Natural killer cell (primary cell): ENCODE data around the gene CERS4. TPM values are rescaled to one million over a fixed set of nuclear protein-coding genes. Genes with fewer than 3 reads are reported as not detected.
"Not testable (repeated sequence)": the region's sequence is repeated elsewhere in the genome, so short reads cannot be mapped to it uniquely, and the experiment has no call there.

ENCODE experiments used
- ATAC-seq, 3 donors: fragments of 150-1000 bp in 2 of 3; fragments of 200-7000 bp in 1 of 3; cut with Tn5 transposase; 1 replicate in 1 of 3; 2 replicates in 2 of 3; pipeline ENCODE4 v1.10.0; 2021; ENCODE audit warnings: mild to moderate bottlenecking in 2 of 3, moderate library complexity in 2 of 3
- DNase-seq, 2 donors: peaks; one replicate each; pipeline versions ENCODE4 v3.0.0 to v3.0.0-alpha.2; 2013 to 2021; ENCODE audit warnings: mixed read lengths in 1 of 2
- H3K27ac ChIP-seq: one replicate; pipeline ENCODE4 v1.5.1; 2013; ENCODE audit warnings: mild to moderate bottlenecking, low read length
- H3K27me3 ChIP-seq: one replicate; pipeline ENCODE4 v1.6.1; 2013; ENCODE audit warnings: low read length; ENCODE audit not compliant: control insufficient read depth, insufficient read depth
- H3K36me3 ChIP-seq: one replicate; pipeline ENCODE4 v1.6.1; 2013; ENCODE audit warnings: low read length; ENCODE audit not compliant: control insufficient read depth, insufficient read depth
- H3K4me1 ChIP-seq: one replicate; pipeline ENCODE4 v1.6.1; 2013; ENCODE audit warnings: low read length; ENCODE audit not compliant: control insufficient read depth, insufficient read depth
- H3K4me3 ChIP-seq: one replicate; pipeline ENCODE4 v1.5.1; 2013; ENCODE audit warnings: low read length
- H3K9me3 ChIP-seq: one replicate; pipeline ENCODE4 v1.6.1; 2013; ENCODE audit warnings: low read length; ENCODE audit not compliant: control insufficient read depth, insufficient read depth
- H3K27ac Mint-ChIP-seq, 2 donors: one replicate each; pipeline ENCODE4 v1.8.0; 2022; ENCODE audit warnings: mild to moderate bottlenecking in 2 of 2, mixed read lengths in 2 of 2, moderate library complexity in 1 of 2
- H3K27me3 Mint-ChIP-seq, 2 donors: one replicate each; pipeline ENCODE4 v1.8.0; 2022; ENCODE audit warnings: low read depth in 2 of 2, mixed read lengths in 2 of 2
- H3K36me3 Mint-ChIP-seq: one replicate; pipeline ENCODE4 v1.8.0; 2022; ENCODE audit warnings: mixed read lengths
- H3K4me1 Mint-ChIP-seq, 2 donors: one replicate each; pipeline ENCODE4 v1.8.0; 2022; ENCODE audit warnings: mixed read lengths in 2 of 2
- H3K4me3 Mint-ChIP-seq: one replicate; pipeline ENCODE4 v1.8.0; 2022; ENCODE audit warnings: mild to moderate bottlenecking, moderate library complexity, mixed read lengths
- H3K9me3 Mint-ChIP-seq, 2 donors: one replicate each; pipeline ENCODE4 v1.8.0; 2022; ENCODE audit warnings: mixed read lengths in 2 of 2
- WGBS: methylation state at CpG from one replicate; pipeline ENCODE4 v1.1.7; 2013; ENCODE audit warnings: missing lambda C conversion rate; ENCODE audit not compliant: insufficient coverage; 5-methylcytosine and 5-hydroxymethylcytosine counted together
- intact Hi-C: fragments of 100-400 bp; cut with micrococcal nuclease; formaldehyde crosslinking; loops from one replicate; pipeline ENCODE4 v1.14.2; 2022
- total RNA-seq, 4 donors: library from RNA; stranded (reverse); fragments of 120-200 nt in 1 of 4; gene quantifications; one replicate each; pipeline versions ENCODE4 v1.2.3 to v1.2.4, GENCODE V29; 2013 to 2022
- TF ChIP-seq, protein P1 (sequence below): fragments of 200-600 bp; IDR thresholded peaks from one replicate; pipeline ENCODE4 v1.8.0; 2022; ENCODE audit warnings: antibody characterized with exemption

The CERS4 gene
- total RNA-seq, 3 donors from 2014 or later (not counting 1 experiment from before 2014, with no cell fraction given), result 50.0 to 70.8 (median 69.8) TPM

DNA sequence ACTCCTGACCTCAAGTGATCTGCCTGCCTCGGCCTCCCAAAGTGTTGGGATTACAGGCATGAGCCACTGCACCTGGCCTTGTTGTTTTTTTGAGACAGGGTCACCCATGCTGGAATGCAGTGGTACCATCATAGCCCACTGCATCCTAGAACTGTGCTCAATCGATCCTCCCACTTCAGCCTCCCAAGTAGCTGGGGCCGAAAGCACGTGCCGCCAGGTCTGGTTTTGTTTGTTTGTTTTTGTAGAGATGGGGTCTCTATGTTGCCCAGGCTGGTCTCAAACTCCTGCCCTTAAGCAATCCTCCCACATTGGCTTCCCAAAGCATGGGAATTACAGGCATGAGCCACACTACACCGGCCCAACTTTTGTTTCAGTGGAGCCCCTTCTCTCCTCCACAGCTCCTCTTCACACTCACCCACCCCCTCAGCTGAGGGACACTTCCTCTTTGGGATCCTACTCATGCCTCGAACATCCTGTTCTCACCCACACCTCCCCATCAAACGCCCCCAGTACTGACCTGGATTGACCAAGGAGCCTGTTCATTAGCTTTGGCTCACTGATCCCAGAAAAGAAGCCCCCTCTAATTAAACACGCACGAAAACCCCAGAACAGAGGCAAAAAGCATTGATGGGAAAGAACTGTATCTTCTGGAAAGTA is 12.8 kb upstream of the CERS4 start:
- Histone ChIP-seq H3K9me3 (no peaks in the 10 kb centered on the region), H3K27ac (peak overlapping the region; percentile 17), H3K4me3 (no peak overlapping the region), H3K36me3 (no peaks in the 10 kb centered on the region), H3K4me1 (peaks cover 52% of the 10 kb centered on the region), H3K27me3 (no peaks in the 10 kb centered on the region)
- TF ChIP-seq, protein P1, sequence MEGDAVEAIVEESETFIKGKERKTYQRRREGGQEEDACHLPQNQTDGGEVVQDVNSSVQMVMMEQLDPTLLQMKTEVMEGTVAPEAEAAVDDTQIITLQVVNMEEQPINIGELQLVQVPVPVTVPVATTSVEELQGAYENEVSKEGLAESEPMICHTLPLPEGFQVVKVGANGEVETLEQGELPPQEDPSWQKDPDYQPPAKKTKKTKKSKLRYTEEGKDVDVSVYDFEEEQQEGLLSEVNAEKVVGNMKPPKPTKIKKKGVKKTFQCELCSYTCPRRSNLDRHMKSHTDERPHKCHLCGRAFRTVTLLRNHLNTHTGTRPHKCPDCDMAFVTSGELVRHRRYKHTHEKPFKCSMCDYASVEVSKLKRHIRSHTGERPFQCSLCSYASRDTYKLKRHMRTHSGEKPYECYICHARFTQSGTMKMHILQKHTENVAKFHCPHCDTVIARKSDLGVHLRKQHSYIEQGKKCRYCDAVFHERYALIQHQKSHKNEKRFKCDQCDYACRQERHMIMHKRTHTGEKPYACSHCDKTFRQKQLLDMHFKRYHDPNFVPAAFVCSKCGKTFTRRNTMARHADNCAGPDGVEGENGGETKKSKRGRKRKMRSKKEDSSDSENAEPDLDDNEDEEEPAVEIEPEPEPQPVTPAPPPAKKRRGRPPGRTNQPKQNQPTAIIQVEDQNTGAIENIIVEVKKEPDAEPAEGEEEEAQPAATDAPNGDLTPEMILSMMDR, result no peak
- peak overlapping the region; percentile 98 for H3K27ac Mint-ChIP-seq
- peak overlapping the region; percentile 59 for H3K4me3 Mint-ChIP-seq
- ATAC-seq, result no peak
- H3K4me1 Mint-ChIP-seq, result peaks cover 52 to 58% of the 10 kb centered on the region in 2 donors
- 24% methylated on average over 4 of the region's 10 CpGs for WGBS
- H3K36me3 Mint-ChIP-seq, result no peaks in the 10 kb centered on the region
- H3K27me3 Mint-ChIP-seq, result no peaks in the 10 kb centered on the region
- intact Hi-C loops, result no loop called here
- no peaks in the 10 kb centered on the region for H3K9me3 Mint-ChIP-seq
- no peak for DNase-seq

DNA sequence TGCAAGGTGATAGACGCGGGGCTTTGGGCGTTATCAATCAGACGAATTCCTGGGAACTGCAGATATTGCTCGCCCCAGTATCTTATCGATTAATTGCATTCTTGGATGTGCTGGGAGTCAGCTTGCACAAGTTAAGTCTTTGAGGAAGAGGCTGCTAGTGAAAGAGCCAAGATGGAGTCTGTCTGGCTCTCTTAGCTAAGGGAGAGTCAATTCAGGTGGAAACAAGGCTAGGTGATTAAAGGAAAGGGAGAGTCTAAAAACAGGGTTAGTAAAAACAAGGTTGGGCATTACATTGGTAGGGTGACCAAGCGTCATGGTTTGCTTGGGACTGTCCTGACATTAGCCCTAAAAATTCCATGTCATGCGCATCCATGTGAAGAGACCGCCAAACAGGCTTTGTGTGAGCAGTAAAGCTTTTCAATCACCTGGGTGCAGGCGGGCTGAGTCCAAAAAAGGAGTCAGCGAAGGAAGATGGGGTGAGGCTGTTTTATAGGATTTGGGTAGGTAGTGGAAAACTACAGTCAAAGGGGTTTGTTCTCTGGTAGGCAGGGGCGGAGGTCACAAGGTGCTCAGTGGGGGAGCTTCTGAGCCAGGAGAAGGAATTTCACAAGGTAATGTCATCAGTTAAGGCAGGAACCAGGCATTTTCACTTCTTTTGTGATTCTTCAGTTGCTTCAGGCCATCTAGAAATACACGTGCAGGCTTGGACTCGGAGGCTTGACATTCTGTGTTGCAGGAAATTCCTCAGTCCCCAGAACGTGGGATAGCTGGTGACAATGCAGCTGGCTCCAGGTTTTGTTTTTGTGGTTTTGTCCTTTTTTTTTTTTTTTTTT is 5.7 kb upstream of the CERS4 start:
- H3K36me3 ChIP-seq, H3K9me3 Mint-ChIP-seq, DNase-seq, H3K27me3 ChIP-seq, ATAC-seq, H3K27ac ChIP-seq, H3K27me3 Mint-ChIP-seq, H3K4me3 ChIP-seq, H3K27ac Mint-ChIP-seq, H3K4me3 Mint-ChIP-seq, intact Hi-C loops, H3K36me3 Mint-ChIP-seq, H3K4me1 Mint-ChIP-seq, H3K9me3 ChIP-seq, H3K4me1 ChIP-seq: not testable (repeated sequence)
- WGBS, result 82% methylated on average over 15 of the region's 15 CpGs

GRCh38 chr19:8204961-8205360 is 4.2 kb upstream of the CERS4 start:
- no peaks in the 10 kb centered on the region for H3K36me3 Mint-ChIP-seq

More at GRCh38 chr19:8204961-8205360, 4.2 kb upstream of the CERS4 start:
- H3K4me1 ChIP-seq, result peaks cover 14% of the 10 kb centered on the region
- 89% methylated on average over 5 of the region's 5 CpGs for WGBS
- no peaks in the 10 kb centered on the region for H3K9me3 ChIP-seq
- TF ChIP-seq, protein P1, result no peak
- no peak overlapping the region for H3K4me3 Mint-ChIP-seq
- no peak overlapping the region for H3K27ac ChIP-seq
- DNase-seq (no peak), ATAC-seq (no peak)
- peaks cover 4 to 15% of the 10 kb centered on the region in 2 donors for H3K4me1 Mint-ChIP-seq
- H3K27ac Mint-ChIP-seq, result no peak overlapping the region
- no peak overlapping the region for H3K4me3 ChIP-seq
- H3K36me3 ChIP-seq, result no peaks in the 10 kb centered on the region
- H3K27me3 ChIP-seq, result no peaks in the 10 kb centered on the region
- H3K27me3 Mint-ChIP-seq, result no peaks in the 10 kb centered on the region
- no peaks in the 10 kb centered on the region for H3K9me3 Mint-ChIP-seq
- intact Hi-C loops, result loop anchor here (5.0 kb wide), 1 partner anchor 48 kb away; no protein-coding TSS in a partner anchor
